GM18951 (cell line): ENCODE measurements around the gene GOLGA6C.
"Not testable (repeated sequence)": the region's sequence is repeated elsewhere in the genome, so short reads cannot be mapped to it uniquely, and the experiment has no call there.

Experiments
- POLR2A ChIP-seq: IDR thresholded peaks from 4 replicates; pipeline ENCODE4 v1.6.1; 2011; ENCODE audit warnings: mild to moderate bottlenecking; ENCODE audit not compliant: insufficient read length, insufficient read depth; ENCODE audit errors: extremely low read depth
- in situ Hi-C: fragments of 300-500 bp; cut with MboI; formaldehyde crosslinking; loops from one replicate; pipeline ENCODE4 v1.12.0; 2022; ENCODE audit warnings: low sequenced_read_pairs, mixed read lengths, inconsistent platforms; ENCODE audit not compliant: unreplicated experiment

Gene GOLGA6C

DNA sequence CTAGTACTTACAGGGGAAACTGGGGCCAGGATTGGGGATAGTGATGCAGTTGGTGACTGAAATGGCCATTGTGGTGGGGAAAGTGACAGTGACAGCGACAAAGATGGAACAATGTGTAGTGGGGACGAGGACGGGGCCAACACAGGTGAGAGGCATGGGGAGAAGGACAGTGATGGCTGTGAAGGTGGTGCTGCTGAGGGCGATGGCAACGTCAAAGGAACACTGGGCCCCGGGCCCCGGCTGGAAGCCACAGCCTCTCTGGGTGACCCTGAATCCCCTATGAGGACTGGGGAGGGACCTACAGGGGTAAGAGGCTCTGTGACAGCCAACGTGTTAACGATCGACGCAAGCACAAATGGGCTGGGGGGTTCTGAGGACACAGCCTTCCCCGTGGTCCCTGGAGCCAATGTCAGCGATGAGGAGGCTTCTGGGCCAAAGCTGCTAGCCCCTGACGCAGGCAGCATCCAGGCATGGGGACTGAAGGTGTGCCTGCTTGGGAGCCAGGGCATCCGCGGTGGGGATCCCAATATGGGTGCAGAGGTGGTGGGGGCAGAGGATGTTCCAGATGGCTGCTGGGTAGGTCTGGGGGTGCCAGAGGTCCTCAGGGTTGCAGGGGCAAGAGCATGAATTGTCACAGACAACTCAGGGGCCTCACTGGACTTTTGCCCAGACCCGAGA is 25.2 kb upstream of the GOLGA6C start:
- in situ Hi-C loops: no loop called here
- no peak for TF ChIP-seq POLR2A

DNA sequence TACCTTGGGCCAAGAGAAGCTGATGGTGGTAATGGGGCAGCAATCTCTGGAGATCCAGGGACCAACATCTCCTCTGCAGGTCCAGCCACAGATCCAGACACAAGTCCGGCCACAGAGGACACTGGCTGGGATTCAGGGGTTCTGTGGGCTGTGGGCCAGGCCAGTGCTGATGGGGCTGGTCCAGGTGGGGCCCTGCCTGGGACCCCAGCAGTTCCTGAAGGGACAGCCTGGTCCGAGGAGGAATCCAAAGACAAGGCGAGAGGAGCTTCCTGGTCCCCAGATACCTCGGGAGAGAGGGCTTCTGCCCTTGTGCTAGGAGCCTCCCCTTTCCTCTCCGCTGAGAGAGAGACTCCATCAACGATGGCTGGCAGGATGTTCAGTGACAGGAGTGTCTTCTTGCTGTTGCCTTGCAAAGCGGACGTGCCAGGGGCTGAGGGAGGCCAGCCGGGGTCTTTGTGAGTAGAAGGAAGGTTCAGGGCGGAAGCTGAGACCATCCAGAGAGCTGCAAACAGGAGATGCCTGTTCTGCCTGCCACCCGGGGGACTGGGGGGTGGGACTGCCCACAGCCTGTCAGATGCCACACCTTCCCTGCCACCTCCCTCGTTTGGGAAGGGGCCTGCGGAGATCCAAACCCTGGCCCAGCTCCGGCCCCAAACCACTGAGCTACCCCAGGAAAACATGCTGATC is 24.5 kb upstream of the GOLGA6C start:
- in situ Hi-C loops: no loop called here
- TF ChIP-seq POLR2A: no peak

DNA sequence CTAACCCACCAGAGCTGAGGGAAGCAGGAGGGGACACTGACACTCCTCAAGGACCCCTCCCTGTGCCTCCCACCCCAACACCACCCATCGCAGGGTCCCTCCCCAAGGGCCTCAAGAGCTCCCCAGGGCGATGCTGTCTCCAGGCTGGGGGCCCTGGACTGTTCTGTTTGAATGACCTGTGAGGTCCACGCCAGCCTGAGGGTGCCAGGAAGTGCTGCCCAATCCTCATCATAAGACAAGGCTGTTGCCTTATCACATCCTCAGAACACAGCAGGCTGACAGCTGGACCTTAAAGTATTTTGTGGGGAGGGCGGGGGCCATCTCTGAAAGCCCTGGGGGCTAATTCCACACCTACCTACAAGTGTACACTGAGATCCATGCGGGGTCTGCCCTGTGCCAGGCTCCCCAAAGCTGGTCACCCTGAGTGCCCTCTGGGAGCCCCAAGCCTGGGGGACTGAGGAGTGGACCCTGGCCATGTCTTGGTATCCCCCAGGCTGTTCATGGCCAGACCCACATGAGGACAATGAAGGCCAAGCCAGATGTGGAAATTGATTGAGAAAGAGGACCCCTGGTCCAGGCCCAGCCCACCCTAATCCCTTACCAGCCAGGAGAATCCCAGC is 23.8 kb upstream of the GOLGA6C start:
- in situ Hi-C loops: no loop called here
- TF ChIP-seq POLR2A: no peak

DNA sequence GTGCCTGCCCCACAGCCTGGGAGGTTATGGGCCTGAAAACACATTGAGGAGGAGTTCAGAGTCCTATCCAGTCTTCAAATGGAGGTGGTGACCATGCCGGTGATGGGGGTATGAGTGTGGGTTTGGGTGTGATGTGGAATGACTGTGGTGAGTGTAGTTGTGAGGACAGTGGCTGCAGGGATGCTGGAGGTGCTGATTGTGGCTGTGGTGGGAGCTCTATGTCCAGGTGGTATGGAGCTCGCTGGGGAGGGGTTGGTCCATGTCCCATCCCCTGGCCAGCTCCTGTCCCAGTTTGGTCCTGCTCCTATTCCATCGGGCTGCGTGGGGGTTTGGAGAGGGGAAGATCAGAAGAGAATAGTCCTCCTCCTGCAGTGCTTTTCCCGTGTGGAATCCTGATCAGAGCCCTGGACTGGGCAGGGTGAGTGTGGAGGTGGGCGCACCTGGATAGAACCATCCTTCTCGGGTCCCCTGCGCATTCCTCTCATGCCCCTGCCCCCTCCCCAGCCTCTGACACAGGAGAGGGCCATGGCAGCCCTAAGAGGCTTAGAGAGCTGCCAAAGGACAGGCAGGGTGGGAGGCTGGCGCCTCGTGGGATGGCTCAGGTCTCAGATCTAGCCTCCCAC is 23.0 kb upstream of the GOLGA6C start:
- in situ Hi-C loops: no loop called here
- TF ChIP-seq POLR2A: no peak

- TF ChIP-seq POLR2A: no peak
- in situ Hi-C loops: no loop called here
Observed at GRCh38 chr15:75235760-75236729, 22.1 kb upstream of the GOLGA6C start.

- no peak for TF ChIP-seq POLR2A
Observed at GRCh38 chr15:75237316-75237982, 20.7 kb upstream of the GOLGA6C start.

DNA sequence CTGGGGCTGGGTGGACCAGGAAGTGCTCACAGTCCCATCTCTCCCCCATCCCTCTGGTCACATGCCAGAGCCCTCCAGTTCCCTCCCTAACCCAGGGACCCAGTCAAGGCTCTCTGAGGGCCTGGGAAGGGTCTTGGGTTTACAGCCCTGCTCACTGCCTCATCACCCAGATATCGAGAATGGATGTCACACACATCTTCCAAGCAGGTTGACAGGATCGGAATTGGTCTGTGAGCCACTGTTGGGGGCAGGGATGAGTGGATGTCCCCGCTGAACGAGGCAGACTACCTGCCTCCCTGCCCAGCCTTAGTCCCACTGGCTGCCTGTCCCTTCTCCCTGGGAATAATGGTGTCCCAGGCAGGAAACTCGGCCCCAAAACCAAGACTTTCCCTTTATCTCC is 20.0 kb upstream of the GOLGA6C start:
- in situ Hi-C loops: no loop called here

More at GRCh38 chr15:75237316-75237982, 20.7 kb upstream of the GOLGA6C start:
- in situ Hi-C loops: no loop called here

GRCh38 chr15:75245741-75246140 is 12.4 kb upstream of the GOLGA6C start:
- in situ Hi-C loops: loop anchor here (10.0 kb wide), 1 partner anchor 59 kb away; no protein-coding TSS in a partner anchor

More for the DNA sequence above, 20.0 kb upstream of the GOLGA6C start:
- no peak for TF ChIP-seq POLR2A

- in situ Hi-C loops: loop anchor here (10.0 kb wide), 1 partner anchor 56 kb away; no protein-coding TSS in a partner anchor
Observed at GRCh38 chr15:75248991-75249390, 9.1 kb upstream of the GOLGA6C start.

GRCh38 chr15:75249726-75250125 is 8.4 kb upstream of the GOLGA6C start:
- in situ Hi-C loops: loop anchor here (10.0 kb wide), 1 partner anchor 55 kb away; no protein-coding TSS in a partner anchor

DNA sequence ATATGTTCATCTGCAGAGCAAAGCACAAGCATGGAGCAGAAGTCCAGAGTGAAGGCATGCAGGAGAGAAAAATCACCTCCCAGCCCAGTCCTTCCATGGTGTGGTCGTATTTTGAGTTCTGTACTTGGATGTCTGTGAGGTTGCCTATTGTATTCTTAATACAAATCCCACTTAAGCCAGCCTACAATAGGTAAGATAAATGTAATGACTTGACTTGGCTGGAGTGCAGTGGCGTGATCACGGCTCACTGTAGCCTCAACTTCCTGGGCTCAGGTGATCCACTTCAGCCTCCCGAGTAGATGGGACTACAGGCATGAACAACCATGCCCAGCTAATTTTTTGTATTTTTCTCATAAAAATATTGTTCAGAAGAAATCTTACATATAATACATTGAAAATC is 6.8 kb upstream of the GOLGA6C start:
- in situ Hi-C loops: not testable (repeated sequence)

More at GRCh38 chr15:75249726-75250125, 8.4 kb upstream of the GOLGA6C start:
- no peak for TF ChIP-seq POLR2A

DNA sequence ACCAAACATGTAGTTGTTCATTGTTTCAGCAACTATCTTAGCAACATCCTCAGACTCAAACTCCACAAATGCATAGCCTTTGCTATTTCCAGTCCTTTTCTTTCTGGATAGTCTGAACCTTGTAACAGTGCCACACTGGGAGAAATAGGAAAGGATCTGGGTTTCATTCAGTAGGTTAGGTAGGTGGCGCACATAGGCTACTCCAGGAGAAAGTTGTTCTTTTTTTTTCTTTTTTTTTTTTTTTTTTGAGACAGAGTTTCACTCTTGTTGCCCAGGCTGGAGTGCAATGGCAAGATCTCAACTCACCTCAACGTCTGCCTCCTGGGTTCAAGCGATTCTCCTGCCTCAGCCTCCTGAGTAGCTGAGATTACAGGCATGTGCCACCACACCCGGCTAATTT is 5.8 kb upstream of the GOLGA6C start:
- in situ Hi-C loops: not testable (repeated sequence)

DNA sequence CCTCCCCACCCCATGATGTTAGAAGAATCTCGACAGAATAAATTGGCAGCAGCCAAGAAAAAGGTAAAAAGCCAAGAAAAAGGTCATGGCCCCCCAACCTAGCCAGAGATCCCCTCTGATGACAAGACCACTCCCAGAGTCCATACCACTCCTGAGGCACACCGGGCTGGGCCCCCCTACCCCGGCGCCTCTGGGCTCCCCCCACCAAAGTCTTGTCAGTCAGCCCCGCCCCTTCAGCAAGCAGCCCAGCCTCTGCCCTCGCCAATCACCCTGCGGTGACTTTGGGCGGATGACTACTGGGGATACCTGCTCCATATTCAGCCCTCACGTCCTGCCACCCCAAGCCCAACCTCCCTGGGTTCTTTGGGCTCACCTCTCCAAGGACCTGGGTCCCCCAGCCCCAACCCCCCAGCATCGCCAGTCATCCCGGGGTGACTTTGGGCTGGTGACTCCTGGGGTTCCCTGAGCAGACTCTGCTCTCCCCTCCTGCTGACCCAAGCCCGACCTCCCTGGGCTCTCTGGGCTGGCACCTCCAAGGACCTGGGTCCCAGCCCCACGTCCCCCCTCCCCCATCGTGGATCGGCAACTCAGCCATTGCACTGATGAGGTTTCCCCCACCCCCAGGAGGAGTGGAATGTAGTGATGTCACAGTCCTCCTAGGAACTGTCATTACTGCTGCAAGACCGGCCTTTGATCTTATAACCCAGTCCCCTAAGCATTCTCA is 648 bp downstream of the GOLGA6C start:
- in situ Hi-C loops: not testable (repeated sequence)

DNA sequence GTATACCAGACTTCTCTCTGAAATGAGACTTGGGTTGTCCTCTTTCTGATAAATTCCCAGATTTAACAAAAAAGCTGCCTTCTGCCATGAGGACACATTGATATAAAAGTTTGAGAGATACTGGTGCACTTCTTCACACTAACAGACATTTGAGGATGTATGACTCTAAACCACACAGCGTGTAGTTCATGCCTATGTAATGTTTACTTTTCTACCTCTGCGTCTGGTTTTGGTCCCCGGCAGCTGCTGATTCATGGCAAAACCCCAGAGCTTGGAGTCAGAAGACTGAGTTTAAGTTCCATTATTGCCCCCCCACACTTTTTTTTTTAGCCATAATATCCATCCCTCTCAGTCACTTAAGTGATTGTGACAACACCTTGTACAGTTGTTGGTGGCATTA is 1.7 kb downstream of the GOLGA6C start:
- in situ Hi-C loops: not testable (repeated sequence)

DNA sequence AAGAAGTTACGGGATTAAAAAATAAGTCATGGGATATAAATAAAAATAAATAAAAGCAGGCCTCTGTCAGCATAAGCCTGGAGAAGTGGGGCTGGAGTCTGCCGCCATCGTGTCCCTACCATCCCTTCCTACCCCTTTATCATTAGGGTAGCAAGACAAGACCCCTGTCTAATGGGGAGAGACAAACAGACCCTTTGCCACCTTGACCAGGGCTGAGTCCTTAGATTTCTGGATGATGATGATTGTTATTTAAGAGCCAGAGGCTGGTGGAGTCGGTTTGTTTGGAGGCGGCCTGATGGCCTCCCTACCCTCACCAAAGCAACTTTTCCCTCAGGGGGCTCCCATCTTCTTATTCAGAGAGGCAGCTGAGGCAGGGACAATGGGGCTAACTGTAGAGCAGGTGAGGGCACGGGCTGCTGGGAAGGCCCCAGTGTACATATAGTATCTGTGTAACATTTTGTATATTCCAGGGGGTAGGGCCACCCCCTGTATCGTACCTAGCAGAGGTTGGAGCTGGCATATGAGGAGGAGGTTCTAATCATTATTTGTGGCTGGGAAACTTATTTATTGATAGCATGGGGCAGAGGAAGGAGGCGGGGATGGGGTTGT is 15.7 kb downstream of the GOLGA6C start:
- in situ Hi-C loops: not testable (repeated sequence)

DNA sequence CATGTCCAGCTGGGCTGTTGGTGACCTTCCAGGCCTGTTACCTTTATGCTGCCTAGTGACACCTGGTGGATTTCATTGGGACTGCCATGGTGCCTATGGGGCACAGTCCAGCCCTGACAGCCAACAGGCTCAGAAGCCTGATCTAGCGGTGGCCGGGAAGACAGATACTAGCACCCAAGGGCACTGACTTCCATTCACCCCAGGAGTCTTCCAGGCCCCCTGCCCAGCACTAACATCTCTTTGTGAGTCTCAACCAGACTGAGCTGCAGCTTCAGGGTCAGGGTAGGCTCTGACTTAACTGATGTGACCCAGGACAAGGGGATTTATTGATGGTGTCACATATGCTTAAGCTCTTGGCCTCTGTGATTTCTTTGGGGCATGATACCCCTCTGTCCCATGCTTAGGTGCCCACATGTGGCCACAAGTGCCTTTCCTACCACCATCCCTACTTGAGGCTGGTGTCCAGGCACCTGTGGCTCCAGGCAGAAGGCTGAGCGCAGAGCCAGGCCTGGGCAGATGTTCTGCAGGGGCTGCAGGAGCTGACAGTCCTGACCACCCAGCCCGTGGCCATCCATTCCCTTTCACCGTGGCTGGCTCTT is 16.5 kb downstream of the GOLGA6C start:
- in situ Hi-C loops: not testable (repeated sequence)
